Activated naive CD4-positive, alpha-beta T cell (primary cell): ENCODE data around the gene ITGA1.

Experiments used
- DNase-seq, 4 experiments: peaks; one replicate each; lab custom pipeline; 2025; lab: John Stamatoyannopoulos, UW

The ITGA1 gene

GRCh38 chr5:52998552-52999313 is 211.0 kb downstream of the ITGA1 start:
- no peak for DNase-seq

GRCh38 chr5:52999344-52999949 is 211.7 kb downstream of the ITGA1 start:
- DNase-seq, result no peak

GRCh38 chr5:53001541-53001940 is 213.8 kb downstream of the ITGA1 start:
- DNase-seq, result no peak

DNA sequence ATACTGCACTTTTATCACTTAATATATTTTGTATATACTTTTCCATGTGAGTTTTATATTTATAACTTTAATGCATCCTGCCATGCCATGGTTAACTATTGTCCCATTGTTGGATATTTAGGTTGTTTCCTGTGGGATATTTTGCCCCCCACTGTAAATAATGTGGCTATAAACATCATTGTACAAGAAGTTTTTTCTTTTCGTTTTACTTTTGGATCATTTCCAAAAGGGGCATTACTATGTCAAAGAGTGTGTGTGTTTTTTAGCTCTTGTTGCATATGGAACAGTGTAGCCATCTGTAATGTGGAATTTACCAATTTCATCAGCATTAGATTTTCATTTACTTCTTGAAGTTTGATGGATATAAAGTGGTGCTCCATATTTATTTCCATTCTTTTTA is 214.8 kb downstream of the ITGA1 start:
- no peak for DNase-seq

GRCh38 chr5:53003144-53003543 is 215.4 kb downstream of the ITGA1 start:
- DNase-seq, result no peak

- no peak for DNase-seq
Measured at GRCh38 chr5:53006911-53007890, 219.5 kb downstream of the ITGA1 start.

DNA sequence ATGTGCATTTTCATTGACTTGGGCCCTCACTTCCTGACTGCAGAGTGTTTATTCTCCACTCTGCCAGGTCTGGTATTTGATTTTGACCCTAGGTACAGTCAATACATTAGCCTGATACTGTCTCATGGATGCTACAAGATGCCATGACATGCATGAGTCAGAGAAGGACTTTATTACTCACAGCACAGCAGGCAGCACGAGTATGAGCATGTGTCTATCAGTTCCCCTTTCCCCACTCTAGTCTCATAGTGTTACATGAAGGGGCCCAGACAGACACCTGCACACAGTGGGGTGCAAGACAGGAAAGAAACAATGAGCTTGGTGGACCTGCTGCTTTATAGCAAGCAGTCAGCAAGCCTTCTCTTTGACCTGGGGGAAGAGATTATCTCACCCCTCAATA is 221.0 kb downstream of the ITGA1 start:
- no peak for DNase-seq
